Mesodermal cell (in vitro differentiated cells): ENCODE data around the gene UBTF.
A peak's percentile ranks its signal among the peaks of the same experiment; 100 is the strongest.
"Not testable (repeated sequence)": the region's sequence is repeated elsewhere in the genome, so short reads cannot be mapped to it uniquely, and the experiment has no call there.

Experiments used
- H3K27ac ChIP-seq: 2 replicates; pipeline ENCODE4 v1.7.0; 2013; ENCODE audit warnings: mild to moderate bottlenecking, low read depth, low read length, moderate library complexity; ENCODE audit not compliant: severe bottlenecking
- H3K36me3 ChIP-seq: 2 replicates; pipeline ENCODE4 v1.7.1; 2013; ENCODE audit warnings: mild to moderate bottlenecking, low read length, moderate library complexity; ENCODE audit not compliant: control insufficient read depth, insufficient read depth
- H3K4me1 ChIP-seq: one replicate; pipeline ENCODE4 v1.7.1; 2013; ENCODE audit warnings: mild to moderate bottlenecking, low read length; ENCODE audit not compliant: insufficient read depth, control insufficient read depth, poor library complexity, severe bottlenecking
- H3K4me3 ChIP-seq: 2 replicates; pipeline ENCODE4 v1.7.0; 2013; ENCODE audit warnings: low read length, control low read depth, mild to moderate bottlenecking; ENCODE audit not compliant: insufficient read depth, poor library complexity, severe bottlenecking; ENCODE audit errors: extremely low read depth
- H3K9me3 ChIP-seq: 2 replicates; pipeline ENCODE4 v1.7.1; 2013; ENCODE audit warnings: mild to moderate bottlenecking, low read length, moderate library complexity; ENCODE audit not compliant: control insufficient read depth
- WGBS, 2 experiments: methylation state at CpG; one replicate each; pipeline ENCODE4 v1.1.5; 2013; ENCODE audit warnings: missing lambda C conversion rate in 2 of 2; ENCODE audit not compliant: insufficient coverage in 2 of 2; 5-methylcytosine and 5-hydroxymethylcytosine counted together

UBTF gene

GRCh38 chr17:44237886-44238285 lies 18.4 kb upstream of the UBTF start:
- H3K4me3 ChIP-seq, H3K4me1 ChIP-seq, H3K27ac ChIP-seq, H3K36me3 ChIP-seq, H3K9me3 ChIP-seq: not testable (repeated sequence)
- WGBS, 2 experiments = 73 to 99% methylated on average over 3 to 10 of the region's 28 CpGs

DNA sequence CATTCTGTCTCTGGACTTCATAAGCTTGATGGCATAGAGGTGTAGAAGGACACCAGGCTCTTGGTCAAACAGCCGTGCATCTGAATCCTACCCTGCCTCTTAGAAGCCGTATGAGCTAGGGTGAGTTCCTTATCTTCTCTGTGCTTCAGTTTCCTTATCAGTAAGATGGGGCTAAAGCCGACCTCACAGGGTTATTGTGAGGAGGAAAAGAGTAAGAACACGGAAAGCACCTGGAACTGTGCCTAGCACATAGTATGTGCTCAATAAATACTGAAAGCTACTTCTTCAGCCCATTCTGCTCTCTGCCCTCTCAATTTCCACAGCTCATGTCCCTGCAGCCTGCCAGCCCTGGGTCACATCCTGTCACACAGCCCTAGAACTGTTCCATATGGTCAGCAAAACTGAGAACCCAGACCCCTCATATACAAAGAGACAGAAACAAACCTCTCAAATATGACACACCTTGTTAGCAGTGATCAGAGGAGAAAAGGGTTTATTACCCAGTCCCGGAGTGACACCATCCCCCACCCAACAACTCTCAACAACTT lies 17.0 kb upstream of the UBTF start:
- Histone ChIP-seq H3K9me3 (no peaks in the 10 kb centered on the region), H3K4me3 (no peak overlapping the region), H3K4me1 (no peaks in the 10 kb centered on the region), H3K36me3 (no peaks in the 10 kb centered on the region), H3K27ac (no peak overlapping the region)
- WGBS, 2 experiments = 86 to 90% methylated on average over 2 to 3 of the region's 5 CpGs

DNA sequence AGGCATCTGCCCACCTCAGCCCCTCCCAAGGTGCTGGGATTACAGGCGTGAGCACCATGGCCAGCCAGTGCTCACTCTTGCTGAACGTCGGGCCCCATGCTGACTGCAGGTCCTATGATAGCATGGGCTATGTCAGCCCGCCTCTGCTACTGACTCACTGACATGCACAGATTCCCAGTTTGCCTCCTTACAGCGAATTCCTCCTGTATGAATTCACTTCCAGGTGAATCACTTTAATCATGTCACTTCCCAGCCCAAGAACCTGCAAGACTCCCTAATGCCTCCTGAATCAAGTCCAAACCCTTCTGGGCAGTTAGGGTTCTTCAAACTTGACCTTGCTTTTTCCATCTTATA lies 16.1 kb upstream of the UBTF start:
- H3K9me3 ChIP-seq = no peaks in the 10 kb centered on the region
- no peak overlapping the region for H3K4me3 ChIP-seq
- H3K27ac ChIP-seq = no peak overlapping the region
- H3K36me3 ChIP-seq = no peaks in the 10 kb centered on the region
- WGBS, 2 experiments = 68 to 70% methylated on average over 4 to 5 of the region's 5 CpGs
- no peaks in the 10 kb centered on the region for H3K4me1 ChIP-seq

GRCh38 chr17:44233582-44233981 lies 14.1 kb upstream of the UBTF start:
- Histone ChIP-seq H3K4me1 (no peaks in the 10 kb centered on the region), H3K36me3 (no peaks in the 10 kb centered on the region), H3K9me3 (no peaks in the 10 kb centered on the region), H3K27ac (no peak overlapping the region), H3K4me3 (no peak overlapping the region)
- WGBS, 2 experiments = 88% methylated on average over 3 of the region's 5 CpGs; no CpG with 5 or more reads in 1 of the 2 experiments

- WGBS, 2 experiments = 96 to 100% methylated on average over 2 to 3 of the region's 7 CpGs
- Histone ChIP-seq H3K9me3 (no peaks in the 10 kb centered on the region), H3K36me3 (no peaks in the 10 kb centered on the region), H3K4me1 (no peaks in the 10 kb centered on the region), H3K27ac (no peak overlapping the region), H3K4me3 (no peak overlapping the region)
Observed at GRCh38 chr17:44232061-44232460, 12.6 kb upstream of the UBTF start.

- Histone ChIP-seq H3K4me1 (no peaks in the 10 kb centered on the region), H3K4me3 (no peak overlapping the region), H3K36me3 (no peaks in the 10 kb centered on the region), H3K27ac (no peak overlapping the region), H3K9me3 (no peaks in the 10 kb centered on the region)
- 84 to 94% methylated on average over 8 to 9 of the region's 9 CpGs for WGBS, 2 experiments
Observed at GRCh38 chr17:44230140-44230539, 10.7 kb upstream of the UBTF start.

GRCh38 chr17:44229090-44229489 lies 9.6 kb upstream of the UBTF start:
- 90 to 92% methylated on average over 6 of the region's 6 CpGs for WGBS, 2 experiments
- Histone ChIP-seq H3K36me3 (no peaks in the 10 kb centered on the region), H3K27ac (no peak overlapping the region), H3K9me3 (no peaks in the 10 kb centered on the region), H3K4me1 (no peaks in the 10 kb centered on the region), H3K4me3 (no peak overlapping the region)

DNA sequence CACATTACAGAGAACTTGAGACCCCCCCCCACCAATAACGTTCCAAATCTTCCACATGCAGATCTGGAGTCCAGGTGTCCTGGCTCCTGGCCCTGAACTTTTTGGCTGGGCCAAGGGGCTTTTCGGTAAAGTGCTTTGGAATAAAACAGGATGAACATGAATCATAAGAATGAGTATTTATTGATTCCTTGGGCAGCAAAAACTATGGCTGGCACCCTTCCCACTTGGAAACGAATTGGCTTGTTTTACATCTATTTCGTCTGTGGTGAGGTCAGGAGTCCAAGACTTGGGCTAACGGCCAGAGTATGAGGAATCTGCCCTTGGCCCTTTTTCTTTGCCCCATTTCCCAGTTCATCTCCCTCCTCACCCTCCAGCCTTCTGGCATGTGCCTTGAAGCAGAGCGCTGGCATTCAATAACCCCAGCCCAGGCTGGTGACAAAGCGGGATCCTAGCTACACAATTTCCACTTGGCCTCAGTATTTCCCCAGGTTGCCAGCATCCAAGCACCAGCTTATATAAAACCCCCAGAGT lies 4.1 kb upstream of the UBTF start:
- no peaks in the 10 kb centered on the region for H3K9me3 ChIP-seq

GRCh38 chr17:44222112-44222869 lies 2.8 kb upstream of the UBTF start:
- Histone ChIP-seq H3K4me3 (peak overlapping the region; percentile 72), H3K36me3 (peaks cover 2% of the 10 kb centered on the region), H3K27ac (peak overlapping the region; percentile 77), H3K9me3 (no peaks in the 10 kb centered on the region), H3K4me1 (peaks cover 8% of the 10 kb centered on the region)
- WGBS, 2 experiments = 2 to 3% methylated on average over 31 to 34 of the region's 36 CpGs

More for the DNA sequence above, 4.1 kb upstream of the UBTF start:
- WGBS, 2 experiments = 86 to 93% methylated on average over 4 to 6 of the region's 7 CpGs
- no peaks in the 10 kb centered on the region for H3K36me3 ChIP-seq
- H3K27ac ChIP-seq = no peak overlapping the region
- H3K4me3 ChIP-seq = no peak overlapping the region
- no peaks in the 10 kb centered on the region for H3K4me1 ChIP-seq

- Histone ChIP-seq H3K36me3 (peaks cover 7% of the 10 kb centered on the region), H3K4me1 (peaks cover 8% of the 10 kb centered on the region), H3K9me3 (no peaks in the 10 kb centered on the region), H3K27ac (peak overlapping the region; percentile 77), H3K4me3 (peak overlapping the region; percentile 72)
- WGBS, 2 experiments = 0% methylated on average over 9 to 13 of the region's 17 CpGs
Observed at GRCh38 chr17:44221862-44222111, 2.3 kb upstream of the UBTF start.
